NCI-H748 (cell line): ENCODE results near the gene FLYWCH1.

ENCODE experiments used
- DNase-seq: peaks from one replicate; lab custom pipeline; 2025; ENCODE audit not compliant: unreplicated experiment; lab: John Stamatoyannopoulos, UW

The FLYWCH1 gene

GRCh38 chr16:2911638-2912329 lies at the start of gene FLYWCH1:
Gene FLYWCH1, plus strand, starts transcription at chr16:2911931. Its CDS starts 17,755 bp downstream, at chr16:2929686.
- peak; percentile 96 for DNase-seq

GRCh38 chr16:2865651-2866050 lies 46.1 kb upstream of the FLYWCH1 start:
- no peak for DNase-seq

- DNase-seq = no peak
Observed at GRCh38 chr16:2866431-2866830, 45.3 kb upstream of the FLYWCH1 start.

- DNase-seq = no peak
Observed at GRCh38 chr16:2867661-2867986, 44.1 kb upstream of the FLYWCH1 start.

- DNase-seq = peak; percentile 80
Observed at GRCh38 chr16:2867987-2868789, 43.5 kb upstream of the FLYWCH1 start.

GRCh38 chr16:2871926-2872325 lies 39.8 kb upstream of the FLYWCH1 start:
- DNase-seq = no peak

- no peak for DNase-seq
Observed at GRCh38 chr16:2874032-2874911, 37.5 kb upstream of the FLYWCH1 start.

- DNase-seq = peak; percentile 50
Observed at GRCh38 chr16:2874912-2875362, 36.8 kb upstream of the FLYWCH1 start.

- DNase-seq = no peak
Observed at GRCh38 chr16:2879854-2880508, 31.8 kb upstream of the FLYWCH1 start.

GRCh38 chr16:2881783-2882649 lies 29.7 kb upstream of the FLYWCH1 start:
- peak; percentile 52 for DNase-seq

- DNase-seq = peak; percentile 96
Observed at GRCh38 chr16:2882650-2883457, 28.9 kb upstream of the FLYWCH1 start, which contains the start of gene FLYWCH2. Gene FLYWCH2, plus strand, starts transcription at chr16:2883215. Its CDS starts 13,235 bp downstream, at chr16:2896450.

- DNase-seq = peak; percentile 30
Observed at GRCh38 chr16:2883458-2883908, 28.2 kb upstream of the FLYWCH1 start.

GRCh38 chr16:2884041-2884451 lies 27.7 kb upstream of the FLYWCH1 start:
- no peak for DNase-seq

- no peak for DNase-seq
Observed at GRCh38 chr16:2894231-2894630, 17.5 kb upstream of the FLYWCH1 start.

- no peak for DNase-seq
Observed at GRCh38 chr16:2895813-2896212, 15.9 kb upstream of the FLYWCH1 start.

- no peak for DNase-seq
Observed at GRCh38 chr16:2896480-2897010, 15.2 kb upstream of the FLYWCH1 start.

GRCh38 chr16:2897110-2897509 lies 14.6 kb upstream of the FLYWCH1 start:
- DNase-seq = no peak

GRCh38 chr16:2898831-2899563 lies 12.7 kb upstream of the FLYWCH1 start:
- no peak for DNase-seq
